ENCODE results near the gene TREML1. TPM values are rescaled to one million over a fixed set of nuclear protein-coding genes. Genes with fewer than 3 reads are reported as not detected.

TREML1 gene
- total and polyA plus RNA-seq, 2 of the 8 experiments (the other 6 are each of a cell fraction or from before 2014, with no cell fraction given) = 0.08 TPM; not detected in 1

- ChIA-PET CTCF (ENCODE audit: partially characterized antibody) (interaction anchor here (0.9 to 2.3 kb wide), 7 partner anchors 10 to 143 kb away, joined by 3 to 12 read pairs (median 6); no protein-coding TSS in a partner anchor), POLR2A (ENCODE audit: partially characterized antibody) (interaction anchor here (0.6 kb wide), 1 partner anchor 39 kb away, joined by 4 read pairs; no protein-coding TSS in a partner anchor)
- no peak overlapping the region for H4K5ac ChIP-seq (ENCODE audit: insufficient read length, low read depth, low read length)
- H3K4me3 ChIP-seq (ENCODE audit: extremely low read depth in 1 of 4, insufficient read depth in 2 of 4, low read depth in 3 of 4, low read length in 4 of 4) = no peak overlapping the region
- FAIRE-seq = no peak
- no peak overlapping the region for H2BK15ac ChIP-seq (ENCODE audit: low read length)
- no peak overlapping the region for H4K91ac ChIP-seq (replicated peaks; ENCODE audit: insufficient read length, low read length)
- no peak overlapping the region for H3K27ac ChIP-seq (ENCODE audit: low read depth, low read length)
- H3K36me3 ChIP-seq (ENCODE audit: control insufficient read depth in 2 of 4, insufficient read depth in 4 of 4, low read length in 3 of 4) = no peaks in the 10 kb centered on the region
- H3K4me1 ChIP-seq (replicated peaks in 1 of 4; ENCODE audit: control insufficient read depth in 3 of 4, insufficient read depth in 4 of 4, low read length in 3 of 4) = peaks cover 0 to 2% (median 0%) of the 10 kb centered on the region in 4 experiments; a peak in 1 of 7 replicates
- H3K23me2 ChIP-seq (ENCODE audit: low read depth, low read length) = no peaks in the 10 kb centered on the region; the same call in 1 of the 2 replicates
- no peak overlapping the region for H3K4me2 ChIP-seq (ENCODE audit: insufficient read depth in 1 of 2, low read depth in 2 of 2, low read length in 2 of 2)
- H2BK120ac ChIP-seq (replicated peaks; ENCODE audit: low read depth, low read length) = no peak overlapping the region
- TF ChIP-seq RXRA (IDR thresholded peaks at IDR 0.05; ENCODE audit: insufficient read depth, low read depth, low read length) (no peak), CBX5 (IDR thresholded peaks at IDR 0.05; ENCODE audit: low read depth, low read length) (no peak), TEAD4 (IDR thresholded peaks at IDR 0.05; ENCODE audit: low read depth, low read length) (no peak), TAF1 (IDR thresholded peaks at IDR 0.05; ENCODE audit: low read depth, low read length) (no peak), EZH2 (IDR thresholded peaks at IDR 0.05; ENCODE audit: low read depth, low read length, severe bottlenecking) (no peak), CREB1 (IDR thresholded peaks at IDR 0.05) (no peak), TBP (IDR thresholded peaks at IDR 0.05; ENCODE audit: low read depth, low read length) (no peak), RFX5 (IDR thresholded peaks at IDR 0.05; ENCODE audit: borderline replicate concordance, low read depth, low read length) (no peak), KDM5A (IDR thresholded peaks at IDR 0.05; ENCODE audit: low read length) (no peak)
- H4K20me1 ChIP-seq (replicated peaks in 1 of 2; ENCODE audit: control insufficient read depth in 1 of 2, insufficient read depth in 2 of 2, low read length in 2 of 2) = no peaks in the 10 kb centered on the region
- no peak overlapping the region for H3K4ac ChIP-seq (replicated peaks; ENCODE audit: insufficient read length, low read depth, low read length)
- no peak for DNase-seq (ENCODE audit: low read depth in 1 of 2, low spot score in 2 of 2)
- whole genome bisulfite sequencing, 2 experiments (ENCODE audit: extremely low coverage in 1 of 2, insufficient coverage in 1 of 2, insufficient read length in 1 of 2, insufficient replicate concordance in 2 of 2, low coverage in 1 of 2, low lambda C conversion rate in 2 of 2, missing lambda C conversion rate in 1 of 2) = 83% methylated on average over 3 of the region's 3 CpGs; no CpG with 5 or more reads in 1 of the 2 experiments
- H2BK20ac ChIP-seq (ENCODE audit: low read length) = no peak overlapping the region
- no peaks in the 10 kb centered on the region; a peak in 1 of 4 replicates for H3K9me3 ChIP-seq (ENCODE audit: insufficient read depth in 2 of 2, low read depth in 1 of 2, low read length in 1 of 2)
- H3K56ac ChIP-seq (replicated peaks; ENCODE audit: insufficient read length, low read depth, low read length) = no peak overlapping the region
- no peak overlapping the region for H2AK5ac ChIP-seq (ENCODE audit: low read depth, low read length)
- no peak overlapping the region for H2BK5ac ChIP-seq (ENCODE audit: low read depth, low read length)
- H2BK12ac ChIP-seq (ENCODE audit: low read depth, low read length) = no peak overlapping the region
- no peaks in the 10 kb centered on the region for H3K79me2 ChIP-seq (ENCODE audit: control insufficient read depth in 1 of 2, insufficient read depth in 2 of 2, low read length in 2 of 2)
- H3K9ac ChIP-seq (replicated peaks in 1 of 4; ENCODE audit: extremely low read depth in 1 of 4, low read depth in 3 of 4, low read length in 3 of 4) = no peak overlapping the region
- no peaks in the 10 kb centered on the region for H3K27me3 ChIP-seq (replicated peaks in 1 of 4; ENCODE audit: control insufficient read depth in 3 of 4, extremely low read depth in 1 of 4, insufficient read depth in 3 of 4, low read length in 3 of 4)
- H4K8ac ChIP-seq (ENCODE audit: extremely low read depth, insufficient read depth, low read length) = no peak overlapping the region
- H3K14ac ChIP-seq (ENCODE audit: insufficient read length) = no peak overlapping the region
- no peak overlapping the region for H2AFZ ChIP-seq (ENCODE audit: low read length)
- H3K79me1 ChIP-seq (ENCODE audit: low read depth, low read length) = no peaks in the 10 kb centered on the region
- no peak overlapping the region for H3K18ac ChIP-seq (ENCODE audit: extremely low read depth, low read length)
- no peak overlapping the region for H3K23ac ChIP-seq (ENCODE audit: insufficient read length)
Observed at GRCh38 chr6:41177287-41177686, 23.1 kb upstream of the TREML1 start.
